Measurements from ENCODE around the gene DIAPH1.

DNA sequence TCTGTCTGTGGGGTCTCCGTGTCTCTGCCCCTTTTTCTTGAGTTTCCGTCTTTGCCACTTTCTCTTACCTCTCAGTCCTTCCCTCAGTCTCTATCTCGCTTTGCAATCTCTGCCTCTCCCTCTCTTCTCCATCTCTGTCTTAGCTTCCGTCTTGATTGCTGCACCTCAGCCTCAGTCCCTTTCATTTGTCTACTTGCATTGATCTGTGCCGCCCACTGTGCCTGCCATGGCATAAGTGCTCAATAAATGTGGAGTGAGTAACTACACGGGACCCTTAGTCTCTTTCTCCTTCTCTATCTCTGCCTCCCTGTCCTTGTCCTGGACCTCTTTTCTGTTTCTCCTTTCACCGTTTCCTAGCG lies 123.4 kb downstream of the DIAPH1 start:
- TF ChIP-seq, protein P1, sequence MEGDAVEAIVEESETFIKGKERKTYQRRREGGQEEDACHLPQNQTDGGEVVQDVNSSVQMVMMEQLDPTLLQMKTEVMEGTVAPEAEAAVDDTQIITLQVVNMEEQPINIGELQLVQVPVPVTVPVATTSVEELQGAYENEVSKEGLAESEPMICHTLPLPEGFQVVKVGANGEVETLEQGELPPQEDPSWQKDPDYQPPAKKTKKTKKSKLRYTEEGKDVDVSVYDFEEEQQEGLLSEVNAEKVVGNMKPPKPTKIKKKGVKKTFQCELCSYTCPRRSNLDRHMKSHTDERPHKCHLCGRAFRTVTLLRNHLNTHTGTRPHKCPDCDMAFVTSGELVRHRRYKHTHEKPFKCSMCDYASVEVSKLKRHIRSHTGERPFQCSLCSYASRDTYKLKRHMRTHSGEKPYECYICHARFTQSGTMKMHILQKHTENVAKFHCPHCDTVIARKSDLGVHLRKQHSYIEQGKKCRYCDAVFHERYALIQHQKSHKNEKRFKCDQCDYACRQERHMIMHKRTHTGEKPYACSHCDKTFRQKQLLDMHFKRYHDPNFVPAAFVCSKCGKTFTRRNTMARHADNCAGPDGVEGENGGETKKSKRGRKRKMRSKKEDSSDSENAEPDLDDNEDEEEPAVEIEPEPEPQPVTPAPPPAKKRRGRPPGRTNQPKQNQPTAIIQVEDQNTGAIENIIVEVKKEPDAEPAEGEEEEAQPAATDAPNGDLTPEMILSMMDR (IDR thresholded peaks at IDR 0.05): no peak
- TF ChIP-seq POLR2A (IDR thresholded peaks at IDR 0.05): no peak

Data from Peyer's patch (tissue), 4 donors.